ENCODE measurements around the gene FAM219A.
"Not testable (repeated sequence)": the region's sequence is repeated elsewhere in the genome, so short reads cannot be mapped to it uniquely, and the experiment has no call there.

DNA sequence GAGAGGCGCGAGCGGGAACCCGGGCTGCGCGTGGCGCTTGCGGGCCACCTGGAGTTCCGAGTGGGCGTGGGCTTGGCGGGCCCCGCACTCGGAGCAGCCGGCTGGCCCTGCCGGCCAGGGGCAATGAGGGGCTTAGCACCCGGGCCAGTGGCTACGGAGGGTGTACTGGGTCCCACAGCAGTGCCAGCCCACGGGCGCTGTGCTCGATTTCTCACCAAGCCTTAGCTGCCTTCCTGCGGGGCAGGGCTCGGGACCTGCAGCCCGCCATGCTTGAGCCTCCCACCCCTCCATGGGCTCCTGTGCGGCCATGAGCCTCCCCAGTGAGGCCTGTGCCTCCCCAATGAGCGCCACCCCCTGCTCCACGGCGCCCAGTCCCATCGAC, 20.5 kb downstream of the FAM219A start:
- TF ChIP-seq, protein P1, sequence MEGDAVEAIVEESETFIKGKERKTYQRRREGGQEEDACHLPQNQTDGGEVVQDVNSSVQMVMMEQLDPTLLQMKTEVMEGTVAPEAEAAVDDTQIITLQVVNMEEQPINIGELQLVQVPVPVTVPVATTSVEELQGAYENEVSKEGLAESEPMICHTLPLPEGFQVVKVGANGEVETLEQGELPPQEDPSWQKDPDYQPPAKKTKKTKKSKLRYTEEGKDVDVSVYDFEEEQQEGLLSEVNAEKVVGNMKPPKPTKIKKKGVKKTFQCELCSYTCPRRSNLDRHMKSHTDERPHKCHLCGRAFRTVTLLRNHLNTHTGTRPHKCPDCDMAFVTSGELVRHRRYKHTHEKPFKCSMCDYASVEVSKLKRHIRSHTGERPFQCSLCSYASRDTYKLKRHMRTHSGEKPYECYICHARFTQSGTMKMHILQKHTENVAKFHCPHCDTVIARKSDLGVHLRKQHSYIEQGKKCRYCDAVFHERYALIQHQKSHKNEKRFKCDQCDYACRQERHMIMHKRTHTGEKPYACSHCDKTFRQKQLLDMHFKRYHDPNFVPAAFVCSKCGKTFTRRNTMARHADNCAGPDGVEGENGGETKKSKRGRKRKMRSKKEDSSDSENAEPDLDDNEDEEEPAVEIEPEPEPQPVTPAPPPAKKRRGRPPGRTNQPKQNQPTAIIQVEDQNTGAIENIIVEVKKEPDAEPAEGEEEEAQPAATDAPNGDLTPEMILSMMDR (conservative IDR thresholded peaks at IDR 0.05; ENCODE audit: low read depth, low read length), result not testable (repeated sequence)
- not testable (repeated sequence) for TF ChIP-seq EZH2 (IDR thresholded peaks at IDR 0.05; ENCODE audit: low read length, unreplicated experiment)
